ENCODE data around the gene CHAF1B. TPM values are rescaled to one million over a fixed set of nuclear protein-coding genes. Genes with fewer than 3 reads are reported as not detected.

Gene CHAF1B
- total RNA-seq, result 1.6 and 2.0 TPM in 2 replicates

GRCh38 chr21:36385233-36386030 lies at the start of gene CHAF1B:
TSS of gene CHAF1B (plus strand) at chr21:36385392. CDS start at chr21:36386137, 745 bp downstream.

Other genes with a start within 250 kb of the CHAF1B start
- gene DOP1B, start 228.6 kb upstream of the CHAF1B start, total RNA-seq, result 2.3 TPM in 2 replicates
- 35.9 and 46.3 TPM in 2 replicates for gene MORC3, start 65.2 kb upstream of the CHAF1B start, total RNA-seq
- gene CLDN14, start 94.7 kb downstream of the CHAF1B start, total RNA-seq, result under 0.01 TPM in 1 of 2 replicates, not detected in the other